Vagina (tissue), 2 donors: ENCODE measurements around the gene PFDN5.

Experiments used
- POLR2A ChIP-seq, 2 donors: fragments of 450-650 bp; IDR thresholded peaks; one replicate each; pipeline ENCODE4 v1.6.1; 2017; ENCODE audit warnings: antibody characterized with exemption in 2 of 2, mild to moderate bottlenecking in 2 of 2, moderate library complexity in 2 of 2
- POLR2AphosphoS5 ChIP-seq, 2 donors: sonication (generic); formaldehyde crosslinking; IDR thresholded peaks; one replicate each; pipeline ENCODE4 v1.9.0; 2017; ENCODE audit warnings: antibody characterized with exemption in 2 of 2, mild to moderate bottlenecking in 2 of 2, low read depth in 1 of 2; ENCODE audit not compliant: insufficient read depth in 1 of 2
- TF ChIP-seq, protein P1 (sequence below), 3 experiments: fragments of 450-650 bp in 2 of 3; fragments of 200-600 bp in 1 of 3; sonication (generic) in 1 of 3; IDR thresholded peaks; one replicate each; pipeline ENCODE4 v1.5.1; 2017 to 2019; ENCODE audit warnings: antibody characterized with exemption in 3 of 3, mild to moderate bottlenecking in 2 of 3, moderate library complexity in 2 of 3

DNA sequence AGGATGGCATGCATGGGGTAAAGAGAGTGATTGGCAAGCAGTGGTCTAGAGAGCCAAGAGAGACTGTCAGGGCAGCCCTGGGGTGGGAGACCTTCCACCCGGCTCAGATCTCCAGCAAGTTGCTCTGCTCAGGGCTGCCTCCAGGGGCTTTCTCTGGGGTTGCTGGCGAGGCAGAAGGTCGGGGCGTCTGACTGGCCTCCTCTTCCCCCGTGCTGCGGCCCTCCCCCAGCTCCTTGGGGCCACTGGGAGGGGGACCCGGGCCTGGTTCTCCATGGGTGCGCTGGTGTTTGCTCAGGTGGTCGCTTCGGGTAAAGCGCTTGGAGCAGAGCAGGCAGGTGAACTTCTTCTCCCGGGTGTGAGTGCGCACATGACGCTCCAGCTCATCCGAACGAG, 32.7 kb downstream of the PFDN5 start:
- TF ChIP-seq, protein P1, sequence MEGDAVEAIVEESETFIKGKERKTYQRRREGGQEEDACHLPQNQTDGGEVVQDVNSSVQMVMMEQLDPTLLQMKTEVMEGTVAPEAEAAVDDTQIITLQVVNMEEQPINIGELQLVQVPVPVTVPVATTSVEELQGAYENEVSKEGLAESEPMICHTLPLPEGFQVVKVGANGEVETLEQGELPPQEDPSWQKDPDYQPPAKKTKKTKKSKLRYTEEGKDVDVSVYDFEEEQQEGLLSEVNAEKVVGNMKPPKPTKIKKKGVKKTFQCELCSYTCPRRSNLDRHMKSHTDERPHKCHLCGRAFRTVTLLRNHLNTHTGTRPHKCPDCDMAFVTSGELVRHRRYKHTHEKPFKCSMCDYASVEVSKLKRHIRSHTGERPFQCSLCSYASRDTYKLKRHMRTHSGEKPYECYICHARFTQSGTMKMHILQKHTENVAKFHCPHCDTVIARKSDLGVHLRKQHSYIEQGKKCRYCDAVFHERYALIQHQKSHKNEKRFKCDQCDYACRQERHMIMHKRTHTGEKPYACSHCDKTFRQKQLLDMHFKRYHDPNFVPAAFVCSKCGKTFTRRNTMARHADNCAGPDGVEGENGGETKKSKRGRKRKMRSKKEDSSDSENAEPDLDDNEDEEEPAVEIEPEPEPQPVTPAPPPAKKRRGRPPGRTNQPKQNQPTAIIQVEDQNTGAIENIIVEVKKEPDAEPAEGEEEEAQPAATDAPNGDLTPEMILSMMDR (IDR thresholded peaks at IDR 0.05) = no peak
- TF ChIP-seq POLR2AphosphoS5 (IDR thresholded peaks at IDR 0.05; ENCODE audit: insufficient read depth in 1 of 2, low read depth in 1 of 2) (no peak), POLR2A (IDR thresholded peaks at IDR 0.05) (no peak)
